HEK293T (cell line): Measurements from ENCODE around the gene TMEM233.

Source experiments
- ARNT ChIP-seq: fragments of 450-650 bp; IDR thresholded peaks from 2 replicates; pipeline ENCODE4 v1.6.1; 2017; ENCODE audit warnings: mild to moderate bottlenecking
- CTBP1 ChIP-seq: fragments of 450-650 bp; IDR thresholded peaks from 2 replicates; pipeline ENCODE4 v1.6.1; 2016; ENCODE audit warnings: borderline replicate concordance
- ELF4 ChIP-seq: fragments of 450-650 bp; IDR thresholded peaks from 2 replicates; pipeline ENCODE4 v1.6.1; 2017; ENCODE audit warnings: antibody characterized with exemption
- HDGF ChIP-seq: fragments of 450-650 bp; IDR thresholded peaks from 2 replicates; pipeline ENCODE4 v1.6.1; 2017; ENCODE audit warnings: antibody characterized with exemption, borderline replicate concordance
- LEF1 ChIP-seq: fragments of 450-650 bp; IDR thresholded peaks from 2 replicates; pipeline ENCODE4 v1.6.1; 2017; ENCODE audit warnings: mild to moderate bottlenecking, borderline replicate concordance
- SUZ12 ChIP-seq: fragments of 450-650 bp; IDR thresholded peaks from 2 replicates; pipeline ENCODE4 v1.6.1; 2016; ENCODE audit warnings: mild to moderate bottlenecking

DNA sequence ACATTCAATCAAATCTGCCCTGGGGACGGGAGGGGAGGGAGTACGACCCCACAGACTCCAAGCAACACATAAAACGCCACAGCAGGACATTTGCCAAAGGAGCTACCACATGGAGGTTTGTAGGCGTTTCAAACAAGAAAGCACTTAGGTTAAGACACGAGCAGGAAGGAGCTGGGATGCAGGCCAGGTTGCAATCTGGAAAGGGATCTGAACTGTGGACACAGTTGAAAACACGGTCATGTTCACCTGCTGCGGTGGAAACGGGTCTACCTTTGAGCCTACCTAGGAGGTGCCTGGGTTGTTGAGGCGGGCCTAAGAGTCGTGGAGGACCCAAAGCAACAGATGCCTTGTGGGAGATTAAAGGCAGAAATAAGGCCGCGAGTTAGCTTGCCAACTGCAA lies 92.8 kb downstream of the TMEM233 start:
- TF ChIP-seq SUZ12 (no peak), CTBP1 (no peak), LEF1 (no peak), ELF4 (no peak), ARNT (no peak), HDGF (no peak)
